ENCODE data around the gene URGCP.

URGCP gene, protein sequence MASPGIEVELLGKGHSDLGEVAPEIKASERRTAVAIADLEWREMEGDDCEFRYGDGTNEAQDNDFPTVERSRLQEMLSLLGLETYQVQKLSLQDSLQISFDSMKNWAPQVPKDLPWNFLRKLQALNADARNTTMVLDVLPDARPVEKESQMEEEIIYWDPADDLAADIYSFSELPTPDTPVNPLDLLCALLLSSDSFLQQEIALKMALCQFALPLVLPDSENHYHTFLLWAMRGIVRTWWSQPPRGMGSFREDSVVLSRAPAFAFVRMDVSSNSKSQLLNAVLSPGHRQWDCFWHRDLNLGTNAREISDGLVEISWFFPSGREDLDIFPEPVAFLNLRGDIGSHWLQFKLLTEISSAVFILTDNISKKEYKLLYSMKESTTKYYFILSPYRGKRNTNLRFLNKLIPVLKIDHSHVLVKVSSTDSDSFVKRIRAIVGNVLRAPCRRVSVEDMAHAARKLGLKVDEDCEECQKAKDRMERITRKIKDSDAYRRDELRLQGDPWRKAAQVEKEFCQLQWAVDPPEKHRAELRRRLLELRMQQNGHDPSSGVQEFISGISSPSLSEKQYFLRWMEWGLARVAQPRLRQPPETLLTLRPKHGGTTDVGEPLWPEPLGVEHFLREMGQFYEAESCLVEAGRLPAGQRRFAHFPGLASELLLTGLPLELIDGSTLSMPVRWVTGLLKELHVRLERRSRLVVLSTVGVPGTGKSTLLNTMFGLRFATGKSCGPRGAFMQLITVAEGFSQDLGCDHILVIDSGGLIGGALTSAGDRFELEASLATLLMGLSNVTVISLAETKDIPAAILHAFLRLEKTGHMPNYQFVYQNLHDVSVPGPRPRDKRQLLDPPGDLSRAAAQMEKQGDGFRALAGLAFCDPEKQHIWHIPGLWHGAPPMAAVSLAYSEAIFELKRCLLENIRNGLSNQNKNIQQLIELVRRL

DNA sequence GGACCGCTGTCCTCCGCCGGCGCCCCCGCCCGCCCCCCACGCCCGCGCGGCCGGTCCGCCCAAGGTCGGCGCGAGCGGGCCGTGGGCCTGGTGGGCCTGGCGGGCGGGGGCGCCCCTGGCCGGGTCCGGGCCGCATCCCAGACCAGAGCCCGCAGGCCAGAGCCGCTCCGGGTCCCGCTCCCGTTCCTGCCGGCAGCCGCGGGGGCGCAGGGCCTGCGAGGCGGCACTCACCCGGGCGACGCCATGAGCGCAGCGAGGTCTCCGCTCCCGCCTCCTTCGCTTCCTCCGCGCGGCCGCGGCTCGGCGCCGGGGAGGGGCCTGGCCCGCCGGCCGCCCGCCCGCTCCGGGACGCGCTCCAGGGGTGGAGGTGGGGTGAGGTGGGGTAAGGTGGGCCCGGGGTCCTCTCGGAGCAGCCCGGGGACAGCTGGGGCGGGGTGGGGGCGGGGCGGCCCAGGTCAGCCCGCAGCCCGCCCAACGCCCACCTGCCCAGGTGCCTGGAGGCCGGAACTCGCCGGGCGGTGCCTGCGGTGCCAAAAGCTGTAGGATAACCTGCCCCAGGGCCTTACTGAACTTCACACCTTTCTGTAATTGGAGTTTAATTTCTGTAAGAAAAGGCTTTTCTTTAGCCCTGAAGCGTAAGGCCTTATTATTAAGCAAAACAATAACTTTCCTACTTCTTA lies at the start of gene URGCP:
TSS of gene URGCP (minus strand) at position 266 of the 680 bp plus-strand sequence. CDS start at position 245, 21 bp downstream.
- no peak for DNase-seq (ENCODE audit: low spot score)

DNA sequence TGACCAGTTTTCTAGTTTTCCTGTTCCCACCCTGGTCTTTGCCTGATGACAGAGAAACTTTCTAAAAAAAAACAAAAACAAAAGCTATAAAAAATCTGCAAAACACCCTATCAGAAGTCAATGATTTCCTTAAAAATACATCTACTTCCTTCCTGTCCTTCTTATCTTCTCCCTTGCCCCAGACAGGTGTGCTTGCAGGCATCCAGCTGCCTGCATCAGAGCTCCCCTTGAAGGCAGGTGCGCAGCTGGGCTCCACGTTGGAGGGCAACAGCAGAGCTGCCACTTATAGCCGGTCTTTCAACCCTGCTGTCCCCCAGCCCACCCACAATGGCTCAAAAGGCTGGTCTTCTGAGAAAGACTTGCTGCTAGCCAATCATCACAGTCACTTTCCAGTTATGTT lies 49.6 kb upstream of the URGCP start:
- no peak for DNase-seq (ENCODE audit: low spot score)

DNA sequence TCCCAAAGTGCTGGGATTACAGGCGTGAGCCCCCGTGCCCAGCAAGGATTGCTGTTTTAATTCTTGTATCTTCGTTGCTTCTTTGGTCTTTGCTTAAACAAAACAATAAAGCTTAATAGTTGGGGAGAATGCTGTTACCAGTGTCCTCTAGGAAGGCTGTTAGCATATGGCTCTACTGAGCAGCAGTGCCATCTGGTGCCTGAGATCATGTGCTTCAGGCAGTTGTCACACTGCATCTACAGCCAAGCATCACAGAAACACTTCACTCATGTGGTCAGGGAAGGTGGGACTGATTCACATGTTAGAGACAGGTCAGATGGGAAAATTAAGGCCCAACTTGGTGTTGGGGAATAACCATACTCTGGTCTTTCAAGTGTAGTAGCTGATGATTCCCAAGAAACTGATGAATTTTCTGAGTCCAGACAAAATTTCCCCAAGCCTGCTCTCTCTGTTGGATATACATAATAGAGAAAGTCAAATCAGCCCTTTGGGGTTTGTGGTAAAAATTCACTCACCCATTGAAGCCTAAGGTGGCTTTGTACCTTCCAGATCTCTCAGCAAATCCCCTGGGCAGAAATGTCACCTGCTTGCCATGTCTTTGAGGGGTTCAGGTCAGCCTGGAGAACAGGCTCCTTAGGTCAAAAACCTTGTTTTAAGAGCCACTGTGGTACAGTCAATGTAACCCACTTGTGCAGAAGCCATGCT lies 48.3 kb upstream of the URGCP start:
- DNase-seq (ENCODE audit: low spot score), result peak; percentile 30

DNA sequence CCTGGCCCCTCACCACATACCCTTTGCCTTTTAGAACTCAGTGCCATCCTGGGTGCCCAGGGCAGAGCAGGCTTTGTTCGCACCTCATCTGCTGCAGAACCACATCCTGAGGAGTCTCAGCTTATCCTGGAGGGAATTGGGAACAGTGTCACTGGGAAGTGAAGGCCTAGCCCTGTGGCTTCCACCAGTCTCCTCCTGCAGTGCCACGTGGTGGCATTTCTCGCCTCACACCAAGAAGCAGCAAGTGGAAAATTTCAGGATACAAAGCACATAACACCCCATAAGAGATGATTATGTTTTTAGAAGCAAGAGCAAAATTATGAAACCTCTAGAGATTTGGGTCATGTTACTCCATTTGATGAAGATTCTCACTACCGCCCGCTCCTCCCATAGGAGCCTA lies 46.7 kb upstream of the URGCP start:
- no peak for DNase-seq (ENCODE audit: low spot score)

DNA sequence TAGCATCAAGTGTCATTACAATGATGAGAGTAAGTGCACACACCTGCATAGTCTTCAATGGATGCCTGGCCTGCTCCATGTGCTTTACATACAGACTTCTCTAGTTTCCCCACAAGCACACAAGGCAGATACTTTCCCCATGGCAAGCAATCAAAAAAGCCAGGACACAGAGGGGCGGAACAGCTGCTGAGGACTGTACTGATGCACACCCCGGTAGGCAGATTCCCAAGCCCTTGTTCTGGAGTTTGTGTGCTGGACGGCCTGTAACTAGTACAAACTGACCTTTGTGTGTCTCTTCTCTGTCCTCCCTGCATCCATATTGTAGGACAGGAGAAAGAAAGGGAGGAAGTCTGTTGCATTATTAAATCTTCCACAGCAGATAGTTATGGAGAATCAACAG lies 45.6 kb upstream of the URGCP start:
- DNase-seq (ENCODE audit: low spot score), result no peak

DNA sequence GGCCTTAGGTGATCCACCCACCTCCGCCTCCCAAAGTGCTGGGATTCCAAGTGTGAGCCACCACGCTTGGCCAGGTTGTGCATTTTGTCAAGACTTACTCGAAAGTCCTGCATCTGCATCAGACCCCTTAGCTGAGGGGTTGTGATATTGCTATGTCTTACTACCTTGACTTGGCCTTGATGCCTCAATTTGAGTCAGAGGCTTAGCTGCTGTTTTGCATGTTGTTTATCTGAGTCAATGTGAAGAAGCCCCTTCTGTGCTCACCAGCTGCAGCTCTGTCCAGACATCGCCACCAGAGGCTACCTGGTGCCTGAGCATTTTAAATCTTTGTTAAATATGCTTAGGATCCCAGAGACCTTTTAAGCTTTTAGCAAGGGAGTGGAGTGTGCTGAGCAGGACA lies 37.9 kb upstream of the URGCP start:
- no peak for DNase-seq (ENCODE audit: low spot score)

DNA sequence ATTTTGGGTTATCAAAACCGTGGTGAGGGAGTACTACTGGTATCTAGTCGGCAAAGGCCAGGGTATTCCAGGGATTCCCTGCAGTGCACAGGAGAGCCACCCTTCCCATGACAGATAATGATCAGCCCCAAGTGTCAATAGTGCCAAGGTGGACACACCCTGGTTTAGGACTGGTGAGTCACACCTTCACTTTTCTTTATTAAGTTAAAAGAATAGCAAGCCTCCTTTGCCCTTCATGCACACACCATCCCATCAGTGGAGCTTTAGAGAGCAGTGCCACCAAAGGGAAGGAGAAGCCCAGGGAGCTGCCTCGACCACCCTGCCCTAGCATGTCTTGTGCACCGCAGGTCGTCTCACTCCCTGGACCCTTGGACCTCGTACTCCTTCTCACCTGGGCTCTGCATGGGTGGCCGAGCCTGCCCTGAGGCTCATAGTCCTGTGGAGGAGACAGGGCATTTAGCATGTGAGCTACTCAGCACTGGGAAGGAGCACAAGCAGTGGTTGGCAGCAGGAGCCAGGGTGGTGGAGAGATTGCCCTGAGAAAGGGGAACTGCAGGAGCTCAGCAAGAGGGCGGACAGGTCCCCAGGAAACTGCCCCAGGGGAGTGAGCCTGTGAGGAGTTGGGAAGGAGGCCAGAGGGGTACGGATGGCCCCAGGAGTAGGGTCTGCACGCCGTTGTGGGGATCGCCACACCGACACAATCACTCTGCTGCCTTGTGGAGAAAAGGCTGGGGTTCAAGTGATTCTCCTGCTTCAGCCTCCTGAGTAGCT lies 37.2 kb upstream of the URGCP start:
- no peak for DNase-seq (ENCODE audit: low spot score)

DNA sequence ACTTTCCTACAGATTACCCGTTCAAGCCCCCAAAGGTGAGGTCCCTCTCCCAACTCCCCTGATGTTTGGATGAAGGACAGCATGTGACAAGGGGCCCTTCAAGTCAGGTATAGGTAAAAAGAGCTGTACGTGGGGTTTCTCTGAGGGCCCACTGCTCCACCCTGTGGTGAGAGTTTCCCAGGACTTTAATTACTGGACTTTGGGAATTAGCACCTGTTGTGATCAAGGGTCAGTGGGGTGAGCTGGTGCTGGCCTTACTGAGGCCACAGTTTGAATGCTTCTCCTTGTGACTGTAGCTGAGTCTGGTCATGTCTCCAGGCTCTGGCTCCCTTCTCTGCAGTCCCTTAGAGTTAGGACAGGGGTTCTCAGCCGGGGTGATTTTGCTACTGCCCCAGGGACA lies 36.6 kb upstream of the URGCP start:
- no peak for DNase-seq (ENCODE audit: low spot score)

DNA sequence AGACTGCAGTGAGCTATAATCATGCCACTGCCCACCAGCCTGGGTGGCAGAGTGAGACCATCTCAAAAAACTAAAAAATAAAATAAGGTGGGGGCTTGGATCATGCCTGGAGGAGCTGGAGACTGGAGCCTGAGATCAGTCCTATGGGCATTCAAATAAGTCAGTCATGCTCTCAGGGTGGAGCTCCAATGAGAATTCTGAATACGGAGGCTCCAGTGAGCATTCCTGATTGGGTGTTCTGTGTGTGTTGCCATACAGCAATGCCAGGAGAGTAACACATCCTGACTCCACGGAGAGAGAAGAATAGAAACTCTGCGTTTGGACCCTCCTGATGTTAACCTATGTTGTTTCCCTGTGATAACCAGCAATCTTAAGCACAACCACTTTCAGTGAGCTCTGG lies 35.9 kb upstream of the URGCP start:
- DNase-seq (ENCODE audit: low spot score), result no peak

DNA sequence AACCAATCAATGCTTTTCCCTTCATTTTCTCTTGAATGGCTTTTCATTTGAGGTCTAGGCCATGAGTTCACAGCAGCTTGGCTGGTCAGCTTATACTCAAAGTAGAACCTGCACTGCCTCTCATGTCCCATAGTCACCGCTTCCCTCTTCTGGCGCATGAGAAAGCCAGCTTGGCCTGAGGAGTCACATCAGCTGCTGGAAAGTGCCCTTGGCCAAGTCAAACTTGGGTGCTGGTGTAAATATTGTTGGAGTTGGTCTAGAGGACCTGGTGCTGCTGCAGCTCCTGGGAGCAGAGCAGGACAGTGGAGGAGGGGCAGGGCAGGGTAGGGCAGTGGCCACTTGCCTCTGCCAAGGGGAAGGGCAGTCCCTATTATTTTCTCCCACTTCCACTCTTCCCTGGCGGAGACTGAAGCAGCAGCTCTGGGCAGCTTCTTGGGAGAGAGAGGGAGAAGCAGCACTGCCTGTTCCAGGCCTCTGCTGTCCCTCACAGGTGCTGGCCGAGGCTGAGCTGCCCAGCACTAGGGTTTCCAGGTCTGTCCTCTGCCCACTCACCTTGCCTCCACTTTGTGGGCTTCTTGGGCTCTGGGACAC lies 32.6 kb upstream of the URGCP start:
- DNase-seq (ENCODE audit: low spot score), result no peak

DNA sequence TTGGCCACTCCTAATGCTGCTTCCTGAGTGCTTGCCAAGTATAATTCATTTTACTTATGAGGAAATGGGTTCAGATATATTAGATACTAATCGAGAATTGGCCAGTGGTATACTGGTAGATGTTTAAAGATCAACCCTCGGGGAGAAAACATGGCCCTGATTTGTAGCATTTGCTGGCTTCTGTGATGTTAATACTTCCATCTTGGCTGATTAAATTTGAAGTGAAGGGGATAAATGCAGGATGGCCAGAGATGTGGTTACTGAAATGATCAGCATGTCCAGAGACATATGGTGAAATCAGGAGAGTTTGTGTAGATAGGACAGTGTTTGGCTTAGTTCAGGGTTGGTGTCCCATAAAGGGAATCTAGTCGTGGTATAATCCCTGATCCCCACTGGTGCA lies 31.0 kb upstream of the URGCP start:
- DNase-seq (ENCODE audit: low spot score), result no peak

DNA sequence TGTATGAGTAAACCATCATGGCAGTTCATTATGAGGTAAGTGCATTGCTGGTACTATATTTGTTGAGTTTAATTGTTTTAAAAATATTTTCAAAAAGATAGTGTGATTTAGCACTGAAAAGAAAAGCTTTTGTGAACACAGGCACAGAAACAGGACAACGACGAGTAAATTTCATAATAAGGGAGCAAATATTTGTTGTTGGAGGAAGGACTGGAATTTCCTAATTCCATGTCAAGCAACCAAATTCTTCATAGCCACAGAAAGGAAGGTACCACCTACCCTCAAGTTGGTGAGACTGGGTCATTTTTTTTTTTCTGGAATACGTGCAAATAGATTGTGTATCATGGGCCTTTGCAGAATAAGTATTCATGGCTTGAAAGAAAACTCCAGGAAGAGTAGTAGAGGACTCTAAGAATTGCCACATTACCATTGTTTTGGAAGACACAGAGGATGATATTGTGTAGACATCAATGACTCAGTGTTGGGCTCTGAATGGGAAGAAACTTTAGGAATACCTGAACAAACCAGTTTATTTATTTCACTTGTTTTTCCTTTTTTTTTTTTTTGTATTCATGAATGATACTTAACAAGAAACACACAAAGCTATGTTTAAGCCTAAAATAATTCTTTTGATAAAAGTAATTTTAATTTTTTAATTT lies 27.6 kb upstream of the URGCP start:
- DNase-seq (ENCODE audit: low spot score), result no peak

DNA sequence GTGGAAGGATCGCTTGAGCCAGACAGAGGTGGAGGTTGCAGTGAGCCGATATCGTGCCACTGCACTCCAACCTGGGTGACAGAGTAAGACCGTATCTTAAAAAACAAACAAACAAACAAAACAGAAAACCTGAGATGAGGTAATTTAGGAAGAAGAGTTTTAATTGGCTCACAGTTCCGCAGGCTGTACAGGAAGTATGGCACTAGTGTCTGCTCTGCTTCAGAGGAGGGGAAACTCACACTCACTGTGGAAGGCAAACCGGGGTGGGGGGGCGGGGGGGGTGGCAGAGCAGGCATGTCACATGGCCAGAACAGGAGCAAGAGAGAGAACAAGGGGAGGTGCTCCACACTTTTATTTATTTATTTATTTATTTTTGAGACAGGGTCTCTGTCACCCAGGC lies 24.9 kb upstream of the URGCP start:
- DNase-seq (ENCODE audit: low spot score), result no peak

DNA sequence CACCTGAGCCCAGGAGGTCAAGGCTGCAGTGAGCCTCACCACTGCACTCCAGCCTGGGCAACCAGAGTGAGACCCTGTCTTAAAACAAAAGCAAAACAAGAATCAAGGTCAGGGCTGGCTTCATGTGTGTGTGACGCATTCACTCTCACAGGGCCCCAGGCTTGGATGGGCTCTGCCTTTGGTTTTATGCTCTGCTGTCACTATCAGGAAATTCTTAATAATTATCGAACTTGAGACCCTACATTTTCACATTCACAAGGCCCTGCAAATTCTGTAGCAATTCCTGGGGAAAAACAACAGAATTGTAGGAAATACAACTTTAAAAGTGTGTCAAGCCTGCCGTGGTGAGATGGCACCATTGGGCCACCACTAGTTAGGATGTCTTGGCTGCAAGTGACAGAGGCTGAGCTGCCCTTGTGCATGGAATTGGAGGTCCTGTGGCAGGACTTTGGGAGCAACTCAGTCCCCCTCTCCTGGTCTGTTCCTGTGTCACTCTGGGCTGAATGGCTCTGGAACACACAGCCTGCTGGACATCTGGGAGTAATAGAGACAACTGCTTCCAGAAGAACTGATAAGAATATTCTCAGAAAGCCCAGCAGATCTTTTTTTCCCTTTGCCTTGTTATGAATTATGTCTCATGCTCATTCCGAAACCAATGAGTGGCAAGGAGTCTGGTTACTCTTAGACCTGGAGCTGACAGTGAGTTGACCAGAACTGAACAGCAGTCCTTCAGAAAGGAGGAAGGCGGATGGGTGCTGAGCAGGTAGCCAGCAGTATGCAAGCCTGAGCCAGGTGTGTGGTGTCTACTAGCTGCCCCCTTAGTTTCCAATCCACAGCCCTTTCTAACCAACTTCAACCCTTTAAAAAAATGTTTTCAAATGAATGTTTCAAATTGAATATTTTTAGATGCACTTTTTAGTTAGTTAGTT lies 23.4 kb upstream of the URGCP start:
- DNase-seq (ENCODE audit: low spot score), result no peak

DNA sequence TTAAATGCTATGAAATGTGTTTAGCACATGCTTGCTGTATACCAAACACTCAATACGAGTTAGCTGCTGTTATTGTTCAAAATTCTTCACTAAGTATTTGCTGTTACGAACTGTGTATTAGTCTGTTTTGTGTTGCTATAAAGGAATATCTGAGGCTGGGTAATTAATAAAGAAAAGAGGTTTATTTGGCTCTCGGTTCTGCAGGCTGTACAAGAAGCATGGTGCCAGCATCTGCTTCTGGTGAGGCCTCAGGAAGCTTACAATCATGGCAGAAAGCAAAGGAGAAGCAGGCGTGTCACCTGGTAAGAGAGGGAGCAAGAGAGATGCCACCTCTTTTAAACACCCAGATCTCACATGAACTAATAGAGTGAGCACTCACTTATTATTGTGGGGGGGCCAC lies 21.4 kb upstream of the URGCP start:
- no peak for DNase-seq (ENCODE audit: low spot score)

DNA sequence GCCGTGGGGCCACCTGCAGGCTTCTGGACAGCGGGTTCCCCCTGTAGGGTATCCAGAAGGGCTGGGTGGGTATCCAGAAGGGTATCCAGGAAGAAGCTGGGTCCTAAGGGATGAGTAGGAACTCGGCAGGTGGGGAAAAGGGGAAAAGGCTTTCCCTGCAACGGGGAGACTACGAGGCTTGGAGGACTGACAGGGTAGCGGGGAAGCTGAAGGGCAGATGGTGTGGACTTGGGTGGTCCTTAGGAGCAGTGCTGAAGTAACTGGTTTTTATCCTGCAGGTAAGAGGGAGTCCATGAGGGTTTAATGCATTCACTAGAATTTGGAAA lies 20.4 kb upstream of the URGCP start:
- DNase-seq (ENCODE audit: low spot score), result no peak

DNA sequence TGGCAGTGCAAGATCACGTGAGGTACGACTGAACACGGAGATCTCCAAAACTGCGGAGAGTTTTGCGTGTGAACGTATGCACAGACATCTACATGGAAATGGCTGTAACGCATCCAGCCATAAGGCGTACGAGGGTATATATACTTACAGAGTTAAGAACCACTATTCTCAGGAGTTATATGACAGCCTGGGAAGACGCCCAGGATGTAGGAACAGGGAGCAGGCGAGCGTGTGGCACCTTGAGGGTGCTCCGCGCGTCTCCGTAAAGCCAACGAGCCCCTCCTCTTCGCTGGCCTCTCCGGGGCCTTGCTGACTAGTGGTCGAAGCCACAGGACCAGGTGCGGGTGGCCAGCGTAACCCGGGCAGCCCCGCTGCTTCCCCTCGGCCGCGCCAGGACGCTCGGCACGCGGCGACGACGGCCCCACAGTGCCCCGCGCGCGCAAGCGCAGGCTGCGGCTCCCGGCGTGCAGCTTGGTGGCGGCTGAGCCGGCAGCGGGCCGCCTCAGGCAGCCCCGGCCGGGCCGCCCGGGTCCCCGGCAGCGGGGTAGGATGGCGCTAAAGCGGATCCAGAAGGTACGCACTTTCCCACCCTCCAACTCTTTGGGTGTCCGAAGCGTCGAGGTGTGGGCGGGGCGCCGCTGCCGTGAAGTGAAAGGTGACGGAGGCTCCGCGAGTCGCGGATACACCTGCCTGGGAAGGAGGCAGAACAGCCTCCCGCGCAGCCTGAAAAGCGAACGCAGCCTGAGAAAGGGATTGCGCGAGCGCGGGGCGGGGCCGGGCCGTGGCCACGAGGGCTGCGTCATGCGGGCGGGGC lies 19.8 kb upstream of the URGCP start, which contains the start of gene UBE2D4:
TSS of gene UBE2D4 (plus strand) at position 453 of the 814 bp plus-strand sequence. CDS start at position 550, 97 bp downstream.
- peak; percentile 33 for DNase-seq (ENCODE audit: low spot score)

DNA sequence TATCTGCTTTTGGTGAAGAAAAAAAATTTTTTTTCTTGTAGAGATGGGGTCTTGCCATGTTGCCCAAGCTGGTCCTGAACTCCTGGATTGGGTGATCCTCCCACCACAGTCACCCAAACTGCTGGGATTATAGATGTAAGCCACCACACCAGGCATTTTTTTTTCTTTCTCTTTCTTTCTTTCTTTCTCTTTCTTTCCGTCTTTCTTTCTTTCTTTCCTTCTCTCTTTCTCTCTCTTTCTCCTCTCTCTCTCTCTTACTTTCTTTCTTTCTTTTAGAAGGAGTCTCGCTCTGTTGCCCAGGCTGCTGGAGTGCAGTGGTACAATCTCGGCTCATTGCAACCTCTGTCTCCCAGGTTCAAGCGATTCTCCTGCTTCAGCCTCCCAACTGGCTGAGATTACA lies 16.3 kb upstream of the URGCP start:
- DNase-seq (ENCODE audit: low spot score), result no peak
